GM21825 (cell line): ENCODE results near the gene CD40LG.

Source experiments
- ATAC-seq: cut with Tn5 transposase; IDR thresholded peaks from one replicate; pipeline ENCODE4 v1.9.1; 2021; ENCODE audit warnings: mild to moderate bottlenecking, moderate library complexity; ENCODE audit not compliant: unreplicated experiment

The CD40LG gene

GRCh38 chrX:136647677-136648360 is at the start of gene CD40LG:
Gene CD40LG, plus strand, starts transcription at chrX:136648158. Its CDS starts 91 bp downstream, at chrX:136648249.
- ATAC-seq = no peak

- no peak for ATAC-seq
These were observed 49.3 kb upstream of the CD40LG start for GRCh38 chrX:136598631-136599030.

- no peak for ATAC-seq
These were observed 47.9 kb upstream of the CD40LG start for GRCh38 chrX:136600059-136600458.

GRCh38 chrX:136607236-136607635 is 40.7 kb upstream of the CD40LG start:
- ATAC-seq = no peak

GRCh38 chrX:136608295-136608933 is 39.5 kb upstream of the CD40LG start:
- ATAC-seq = no peak

- peak; percentile 94 for ATAC-seq
These were observed 30.8 kb upstream of the CD40LG start for GRCh38 chrX:136616987-136617685.

- ATAC-seq = no peak
These were observed 28.0 kb upstream of the CD40LG start for GRCh38 chrX:136619899-136620505.

GRCh38 chrX:136620780-136621179 is 27.2 kb upstream of the CD40LG start:
- ATAC-seq = no peak

GRCh38 chrX:136622568-136622967 is 25.4 kb upstream of the CD40LG start:
- no peak for ATAC-seq

GRCh38 chrX:136623396-136623795 is 24.6 kb upstream of the CD40LG start:
- no peak for ATAC-seq

GRCh38 chrX:136625246-136625645 is 22.7 kb upstream of the CD40LG start:
- no peak for ATAC-seq

GRCh38 chrX:136626237-136626636 is 21.7 kb upstream of the CD40LG start:
- no peak for ATAC-seq

- ATAC-seq = no peak
These were observed 21.1 kb upstream of the CD40LG start for GRCh38 chrX:136626891-136627290.

GRCh38 chrX:136627409-136627808 is 20.5 kb upstream of the CD40LG start:
- no peak for ATAC-seq

- no peak for ATAC-seq
These were observed 18.7 kb upstream of the CD40LG start for GRCh38 chrX:136629084-136629750.

GRCh38 chrX:136630881-136631280 is 17.1 kb upstream of the CD40LG start:
- no peak for ATAC-seq

- ATAC-seq = peak; percentile 80
These were observed 12.7 kb upstream of the CD40LG start for GRCh38 chrX:136635235-136635634.

- no peak for ATAC-seq
These were observed 11.8 kb upstream of the CD40LG start for GRCh38 chrX:136636121-136636520.

GRCh38 chrX:136639506-136640176 is 8.3 kb upstream of the CD40LG start:
- no peak for ATAC-seq

GRCh38 chrX:136643243-136643642 is 4.7 kb upstream of the CD40LG start:
- ATAC-seq = no peak
